CD4-positive, alpha-beta T cell treated with Interleukin-15 for 1 hour (primary cell): ENCODE results near the gene PLEKHD1.
"Not testable (repeated sequence)": the region's sequence is repeated elsewhere in the genome, so short reads cannot be mapped to it uniquely, and the experiment has no call there.

Source experiments
- DNase-seq: peaks from one replicate; pipeline ENCODE4 v3.0.0-alpha.2; 2020

The PLEKHD1 gene

GRCh38 chr14:69483765-69484443, 624 bp upstream of the PLEKHD1 start:
- no peak for DNase-seq

GRCh38 chr14:69485315-69485660, 760 bp downstream of the PLEKHD1 start:
- no peak for DNase-seq

- DNase-seq = no peak
These were observed 1.2 kb downstream of the PLEKHD1 start for GRCh38 chr14:69485701-69486100.

DNA sequence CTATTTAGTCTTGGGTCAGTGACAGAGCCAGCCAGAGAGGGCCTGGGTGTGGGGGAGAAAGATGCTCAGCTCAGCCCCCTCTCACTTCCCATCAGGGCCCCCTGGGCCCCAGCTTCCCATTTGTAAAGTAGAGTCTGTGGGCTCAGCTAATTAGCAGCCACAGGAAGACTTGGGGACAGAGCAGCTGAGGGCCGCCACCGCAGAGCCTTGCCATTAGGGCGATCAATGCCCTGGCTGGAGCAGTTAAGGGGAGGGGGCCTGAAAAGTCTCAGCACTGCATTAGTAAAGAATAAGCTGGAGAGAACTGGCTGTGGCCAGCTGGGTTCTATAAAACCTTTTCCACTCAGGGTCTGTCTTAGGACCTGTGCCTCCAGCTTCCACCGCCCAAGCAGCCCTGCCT, 2.7 kb downstream of the PLEKHD1 start:
- DNase-seq = no peak

DNA sequence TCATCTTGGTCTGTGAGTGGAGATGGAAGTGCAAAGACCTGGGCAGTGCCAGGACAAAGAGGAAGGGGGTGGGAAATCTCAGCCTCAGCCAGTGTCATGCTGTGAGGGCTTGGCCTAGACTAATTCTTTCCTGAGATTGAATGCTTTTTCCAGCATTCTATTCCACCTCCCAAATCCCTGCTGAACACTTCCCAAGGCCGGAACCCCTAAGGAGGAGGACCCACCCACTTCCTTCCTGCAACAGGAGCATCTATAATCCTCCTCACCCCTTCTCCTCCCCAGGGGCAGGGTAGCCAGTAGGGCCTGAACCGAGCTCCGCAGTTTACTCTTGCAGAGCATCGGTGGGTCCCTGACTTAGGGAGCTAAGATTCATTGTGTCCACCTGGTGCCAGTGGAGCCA, 3.2 kb downstream of the PLEKHD1 start:
- no peak for DNase-seq

- no peak for DNase-seq
These were observed 5.0 kb downstream of the PLEKHD1 start for GRCh38 chr14:69489495-69489894.

DNA sequence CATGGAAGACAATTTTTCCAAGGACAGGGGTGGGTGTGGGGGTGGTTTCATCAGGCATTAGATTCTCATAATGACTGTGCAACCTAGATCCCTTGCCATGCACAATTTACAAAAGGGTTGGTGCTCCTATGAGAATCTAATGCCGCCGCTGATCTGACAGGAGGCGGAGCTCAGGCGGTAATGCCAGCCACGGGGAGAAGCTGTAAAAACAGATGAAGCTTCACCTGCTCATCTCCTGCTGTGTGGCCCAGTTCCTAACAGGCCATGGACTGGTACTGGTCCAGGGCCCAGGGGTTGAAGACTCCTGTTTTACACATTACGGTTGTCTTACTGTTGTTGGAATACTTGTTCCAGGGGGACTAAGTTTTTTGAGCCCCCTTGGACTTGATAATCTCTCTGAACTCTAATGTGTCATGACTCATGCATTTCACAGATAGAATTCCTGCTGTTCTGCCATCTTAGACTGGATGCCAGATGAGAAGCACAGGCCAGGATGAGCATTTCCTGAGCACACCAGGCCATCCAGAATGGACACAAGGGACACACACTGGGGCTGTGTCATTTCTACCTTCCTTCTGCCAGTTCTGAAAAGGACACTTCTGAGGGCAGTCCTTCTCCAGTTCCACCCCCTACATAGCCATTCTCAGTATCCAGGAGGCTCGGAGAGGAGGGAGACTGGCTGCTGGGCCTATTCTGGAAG, 5.8 kb downstream of the PLEKHD1 start:
- no peak for DNase-seq

- no peak for DNase-seq
These were observed 6.7 kb downstream of the PLEKHD1 start for GRCh38 chr14:69491193-69491592.

- no peak for DNase-seq
These were observed 8.5 kb downstream of the PLEKHD1 start for GRCh38 chr14:69493038-69493437.

GRCh38 chr14:69493791-69494190, 9.3 kb downstream of the PLEKHD1 start:
- no peak for DNase-seq

DNA sequence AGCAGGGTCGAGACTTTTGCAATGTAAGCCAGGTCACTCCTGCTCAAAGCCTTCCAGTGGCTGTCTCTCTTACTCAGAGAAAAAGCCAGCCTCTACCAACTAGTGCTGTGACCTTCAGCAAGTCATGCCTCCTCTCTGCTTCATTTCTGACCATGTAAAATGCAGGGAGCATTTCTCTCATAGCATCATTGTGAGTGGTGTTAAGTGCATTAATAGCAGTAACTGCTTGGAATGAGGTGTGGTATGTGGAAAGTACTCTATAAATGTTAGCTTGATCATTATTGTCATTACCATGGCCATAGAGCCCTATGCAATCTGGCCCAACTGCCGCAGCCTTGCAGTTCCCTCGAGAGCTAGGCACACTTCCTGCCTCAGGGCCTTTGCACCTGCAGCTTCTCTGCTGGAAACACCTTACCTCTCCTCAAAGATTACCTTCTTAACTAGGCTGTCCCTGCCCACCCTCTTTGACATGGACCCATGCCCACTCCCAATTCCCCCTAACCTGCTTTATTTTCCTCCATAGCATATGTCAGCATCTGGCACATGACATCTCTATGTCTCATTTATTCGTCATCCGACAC, 10.9 kb downstream of the PLEKHD1 start:
- DNase-seq = no peak

DNA sequence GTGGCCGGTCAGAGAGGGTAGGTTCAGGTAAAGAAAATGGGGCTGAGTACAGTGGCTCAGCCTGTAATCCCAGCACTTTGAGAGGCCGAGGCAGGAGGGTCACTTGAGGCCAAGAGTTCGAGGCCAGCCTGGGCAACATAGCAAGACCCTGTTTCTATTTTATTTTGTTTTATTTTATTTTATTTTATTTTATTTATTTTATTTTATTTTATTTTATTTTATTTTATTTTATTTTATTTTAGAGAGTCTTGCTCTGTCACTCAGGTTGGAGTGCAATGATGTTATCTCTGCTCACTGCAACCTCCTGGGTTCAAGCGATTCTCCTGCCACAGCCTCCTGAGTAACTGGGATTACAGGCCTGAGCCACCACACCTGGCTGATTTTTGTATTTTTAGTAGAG, 13.3 kb downstream of the PLEKHD1 start:
- DNase-seq = not testable (repeated sequence)

DNA sequence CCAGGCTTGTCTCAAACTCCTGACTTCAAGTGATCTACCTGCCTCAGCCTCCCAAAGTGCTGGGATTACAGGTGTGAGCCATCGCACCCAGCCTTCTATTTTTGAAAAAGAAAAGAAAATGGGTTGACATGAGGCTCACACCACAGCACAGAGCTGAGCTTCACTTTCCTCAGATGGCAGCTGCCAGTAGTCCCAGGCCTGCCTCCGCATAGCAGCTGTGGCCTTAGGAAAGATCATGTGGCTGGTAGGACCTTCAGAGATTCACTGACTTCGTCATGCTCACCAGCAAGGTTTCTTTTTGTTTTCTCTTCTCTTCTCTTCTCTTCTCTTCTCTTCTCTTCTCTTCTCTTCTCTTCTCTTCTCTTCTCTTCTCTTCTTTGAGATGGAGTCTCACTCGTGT, 13.8 kb downstream of the PLEKHD1 start:
- DNase-seq = not testable (repeated sequence)

DNA sequence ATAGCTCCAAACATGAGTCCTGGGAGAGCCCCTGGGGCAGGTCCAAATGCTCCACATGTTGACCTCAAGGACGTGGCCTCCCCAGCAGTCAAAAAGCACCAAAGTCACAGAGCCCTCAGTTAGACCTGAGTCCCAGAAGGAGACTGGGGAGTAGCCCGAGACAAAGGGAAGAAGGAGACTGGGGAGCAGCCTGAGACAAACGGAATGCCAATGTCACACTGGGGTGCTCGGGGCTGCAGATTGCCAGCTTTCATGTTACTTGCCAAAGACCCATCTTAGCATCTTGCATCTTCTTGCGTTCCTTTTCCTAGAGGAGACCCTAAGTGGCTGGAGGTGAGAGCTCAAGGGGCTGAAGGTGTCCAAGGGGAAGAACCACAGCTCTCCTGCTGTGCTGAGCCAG, 14.9 kb downstream of the PLEKHD1 start:
- no peak for DNase-seq

GRCh38 chr14:69500096-69500495, 15.6 kb downstream of the PLEKHD1 start:
- no peak for DNase-seq

DNA sequence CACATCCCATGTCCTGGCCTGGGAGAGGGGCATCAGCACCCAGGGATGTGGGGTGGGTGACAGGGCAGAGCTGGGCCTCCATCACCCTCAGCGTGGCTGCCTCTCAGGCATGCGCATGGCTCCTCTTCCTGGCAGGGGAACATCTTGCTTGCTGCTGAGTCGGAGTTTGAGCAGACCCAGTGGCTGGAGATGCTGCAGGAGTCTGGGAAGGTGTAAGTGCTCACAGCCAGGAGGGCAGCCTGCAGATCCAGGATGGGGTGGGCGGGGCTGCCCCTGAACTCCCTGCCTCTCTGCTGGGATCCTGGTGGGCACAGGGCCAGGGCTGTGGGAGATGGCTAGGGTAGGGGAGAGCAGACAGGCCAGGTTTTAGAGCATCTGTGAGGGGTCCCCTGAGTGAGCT, 16.2 kb downstream of the PLEKHD1 start:
- no peak for DNase-seq

DNA sequence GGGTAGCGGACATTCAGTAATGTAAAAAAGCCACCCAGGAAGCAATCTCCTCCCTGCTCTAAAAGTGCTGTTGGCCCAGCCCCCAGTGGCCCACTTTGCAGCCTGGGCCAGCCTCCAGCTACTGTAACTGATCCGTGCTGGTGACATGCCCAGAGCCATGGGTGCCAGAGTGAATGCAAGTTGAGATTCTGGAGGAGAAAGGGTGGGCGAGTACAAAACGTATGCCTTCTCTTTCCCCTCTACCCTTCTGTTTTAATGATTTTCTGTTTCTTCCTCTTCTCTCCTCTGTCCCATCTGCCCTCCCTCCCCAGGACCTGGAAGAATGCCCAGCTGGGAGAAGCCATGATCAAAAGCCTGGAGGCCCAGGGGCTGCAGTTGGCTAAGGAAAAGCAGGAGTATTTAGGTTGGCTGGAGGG, 16.9 kb downstream of the PLEKHD1 start:
- DNase-seq = no peak

DNA sequence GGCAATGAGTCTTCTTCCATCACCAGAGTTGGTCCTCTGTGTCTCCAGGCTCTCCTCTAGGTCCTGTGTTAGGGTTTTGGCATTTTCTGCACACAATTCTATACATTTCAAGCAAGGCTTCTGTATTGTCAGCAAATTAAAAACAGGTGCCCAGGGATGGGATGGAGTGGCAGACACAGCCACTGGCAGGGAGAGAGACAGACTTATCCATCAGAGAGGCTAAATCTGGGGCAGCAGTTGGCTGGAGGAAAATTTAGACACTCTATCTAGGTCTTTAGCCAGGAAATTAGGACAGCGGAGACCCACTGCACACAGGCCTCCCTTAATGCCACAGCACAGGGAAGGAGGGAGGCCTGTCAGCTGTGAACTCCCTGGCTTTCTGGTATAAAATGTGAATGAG, 20.2 kb downstream of the PLEKHD1 start:
- no peak for DNase-seq

DNA sequence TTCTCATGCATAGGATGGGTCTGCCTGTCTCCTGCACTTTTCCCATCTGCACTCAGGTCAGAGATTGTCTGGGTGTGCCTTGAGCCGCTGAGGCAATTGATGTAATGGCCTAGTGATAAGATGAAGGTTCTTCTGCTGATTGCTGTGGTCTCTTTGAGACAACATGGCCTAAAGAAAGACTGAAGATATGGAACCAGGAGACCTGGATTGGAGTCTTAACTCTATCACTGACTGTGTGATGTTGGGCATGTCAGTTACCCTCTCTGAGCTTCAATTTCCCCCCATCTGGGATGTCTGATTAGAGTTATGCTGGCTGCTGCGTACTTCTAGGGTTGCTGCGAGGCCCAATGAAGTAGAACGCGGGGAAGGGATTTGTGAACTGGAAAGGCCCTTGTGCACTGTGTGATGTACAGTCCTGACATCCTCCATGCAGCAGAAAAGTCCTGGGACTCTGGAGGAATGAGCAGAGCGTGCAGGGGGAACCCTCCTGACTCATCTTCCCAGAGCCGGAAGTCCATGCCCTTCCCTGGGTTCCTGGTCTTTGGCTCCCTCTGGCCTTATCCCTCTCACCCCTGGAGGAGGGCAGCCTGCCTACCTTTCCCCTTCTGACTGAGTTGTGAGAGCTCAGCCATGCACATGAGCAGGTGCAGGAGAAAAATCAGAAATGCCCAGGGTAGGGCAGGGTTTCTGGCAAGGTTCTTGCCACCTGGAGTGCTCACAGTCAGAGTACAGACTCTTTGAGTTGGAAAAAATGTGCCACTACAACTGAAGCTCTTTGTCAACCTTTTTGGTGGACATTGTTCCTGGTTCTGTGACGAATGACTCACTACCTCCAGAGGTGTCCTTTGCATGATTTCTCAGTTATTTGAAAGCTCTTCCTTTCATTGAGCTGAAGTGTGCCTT, 21.1 kb downstream of the PLEKHD1 start:
- no peak for DNase-seq

DNA sequence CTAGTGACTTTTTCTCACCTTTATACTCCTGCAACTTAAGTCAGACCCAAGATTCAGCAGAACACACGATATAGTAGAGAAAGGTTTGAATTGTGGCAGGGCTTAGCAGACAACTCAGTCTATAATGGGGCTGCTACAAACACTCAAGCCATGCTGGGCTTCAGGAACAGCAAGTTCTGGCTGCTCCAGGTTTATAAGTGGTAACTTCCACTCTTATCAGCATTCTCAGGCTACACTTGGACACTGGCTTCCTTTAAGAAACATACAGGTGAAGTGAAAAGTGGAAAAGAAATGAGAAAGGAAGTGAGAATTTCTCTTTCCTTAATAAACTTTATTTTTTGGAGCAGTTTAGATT, 21.7 kb downstream of the PLEKHD1 start:
- DNase-seq = no peak

DNA sequence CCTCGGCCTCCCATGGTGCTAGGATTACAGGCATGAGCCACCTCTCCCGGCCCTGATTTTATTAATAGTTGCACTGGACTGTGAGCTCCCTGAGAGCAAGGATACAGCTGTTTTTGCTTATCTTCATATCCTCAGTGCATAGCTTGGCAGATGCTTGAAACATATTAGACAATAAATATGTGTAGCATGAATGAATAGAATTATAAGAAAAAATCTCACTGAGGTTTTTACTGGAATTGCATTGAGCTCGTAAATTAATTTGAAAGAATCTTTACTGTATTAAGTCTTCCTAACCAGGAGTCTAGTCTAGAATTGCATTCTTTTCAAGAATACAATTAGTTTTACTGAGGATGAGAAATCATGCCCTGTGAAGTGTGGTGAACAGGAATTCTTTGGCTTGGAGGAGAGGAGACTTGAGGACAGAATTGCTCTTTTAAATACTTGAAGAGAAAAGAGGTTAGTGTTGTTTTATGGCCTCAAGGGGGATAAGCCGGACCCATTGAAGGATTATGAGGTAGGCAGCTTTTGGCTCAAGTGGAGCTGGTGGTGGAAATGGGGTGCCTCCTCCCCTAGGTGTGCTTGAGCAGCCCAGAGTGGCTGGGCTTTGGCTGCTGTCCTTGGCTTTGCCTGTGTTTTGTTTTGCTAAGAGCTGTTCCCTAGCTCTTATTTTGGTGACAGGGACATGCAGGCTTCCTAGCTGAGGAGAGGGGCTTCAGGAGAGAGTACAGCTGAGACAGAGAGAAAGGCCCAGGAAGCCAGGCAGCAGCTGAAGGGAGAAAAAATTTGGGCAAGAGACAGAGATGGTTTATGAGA, 34.0 kb downstream of the PLEKHD1 start:
- DNase-seq = no peak

DNA sequence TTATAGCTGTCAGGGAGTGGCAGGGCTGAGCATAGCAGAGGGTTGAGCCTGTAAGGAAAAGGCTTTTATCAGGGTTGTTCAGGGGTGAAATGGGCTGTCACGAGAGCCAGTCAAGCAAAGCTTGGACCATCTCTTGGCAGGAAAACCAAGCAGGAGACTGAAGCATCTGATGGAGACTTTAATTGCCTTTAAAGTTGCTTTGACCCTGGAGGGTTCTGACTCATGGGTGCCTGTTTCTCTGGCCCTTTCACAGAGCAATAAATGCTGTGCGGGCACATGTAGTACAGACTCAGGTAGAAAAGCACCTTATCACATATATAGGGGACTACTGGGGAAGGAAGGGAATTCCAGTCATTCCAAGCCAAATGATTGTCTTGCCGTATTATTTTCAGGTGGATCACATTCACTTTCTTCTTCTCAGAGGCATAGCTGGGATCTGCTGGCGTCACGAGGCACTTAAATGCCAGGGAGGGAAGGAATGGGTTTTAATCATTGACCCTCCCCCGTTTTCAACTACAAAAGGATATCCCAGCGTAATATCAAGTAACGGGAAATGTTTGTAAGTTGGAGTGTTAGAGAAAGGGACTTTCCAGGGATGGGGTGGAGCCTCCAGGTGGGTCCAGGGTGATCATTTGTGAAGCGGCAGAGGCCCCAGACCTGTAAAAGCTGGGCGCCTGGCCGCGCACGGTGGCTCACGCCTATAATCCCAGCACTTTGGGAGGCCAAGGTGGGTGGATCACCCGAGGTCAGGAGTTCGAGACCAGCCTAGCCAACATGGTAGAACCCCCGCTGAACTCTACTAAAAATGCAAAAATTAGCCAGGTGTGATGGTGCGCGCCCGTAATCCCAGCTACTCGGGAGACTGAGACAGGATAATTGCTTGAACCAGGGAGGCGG, 34.9 kb downstream of the PLEKHD1 start:
- no peak for DNase-seq
